Endothelial cell of umbilical vein (primary cell): ENCODE data around the gene EEF1AKMT1. TPM values are rescaled to one million over a fixed set of nuclear protein-coding genes. Genes with fewer than 3 reads are reported as not detected.

Source experiments
- BruUV-seq: library from RNA; stranded (reverse); fragments of 400-500 nt; replicated peaks from 2 replicates; lab custom pipeline; 2021; lab: Mats Ljungman, UMichigan
- CTCF ChIA-PET: fragments of 300-600, 350-600 bp; sonication (Branson Sonifier 250); formaldehyde crosslinking; loops from one replicate; lab custom pipeline; 2021; ENCODE audit warnings: antibody characterized with exemption, inconsistent platforms; lab: Charles Lee
- POLR2A ChIA-PET: fragments of 300-600, 350-600 bp; sonication (Branson Sonifier 250); formaldehyde crosslinking; loops from one replicate; lab custom pipeline; 2021; ENCODE audit warnings: antibody characterized with exemption, inconsistent platforms; lab: Charles Lee
- DNase-seq: peaks from one replicate; pipeline ENCODE4 v3.0.0-alpha.2; 2011; ENCODE audit warnings: low read depth, low spot score
- FAIRE-seq: peaks from 2 replicates; lab custom pipeline; 2011; peaks lifted over from hg19 to GRCh38; lab: Jason Lieb, UNC
- H2AFZ ChIP-seq: 2 replicates; pipeline ENCODE4 v1.6.0; 2012; ENCODE audit warnings: low read depth, low read length, control low read depth, inconsistent platforms
- H3K27ac ChIP-seq: 2 replicates; pipeline ENCODE4 v1.5.1; 2011; ENCODE audit warnings: low read depth, mild to moderate bottlenecking, control low read depth, low read length, moderate library complexity; ENCODE audit not compliant: insufficient read depth
- H3K27me3 ChIP-seq, 2 experiments: 2 replicates each; pipeline versions ENCODE4 v1.6.0 to v1.6.1; 2011; ENCODE audit warnings: low read length in 2 of 2, mixed read lengths in 1 of 2; ENCODE audit not compliant: control insufficient read depth in 2 of 2, insufficient read depth in 2 of 2
- H3K36me3 ChIP-seq, 2 experiments: 2 replicates in 1 of 2; 3 replicates in 1 of 2; pipeline ENCODE4 v1.5.1; 2011; ENCODE audit warnings: low read length in 2 of 2, mild to moderate bottlenecking in 1 of 2, moderate library complexity in 1 of 2; ENCODE audit not compliant: control insufficient read depth in 2 of 2, insufficient read depth in 2 of 2; ENCODE audit errors: extremely low read depth in 1 of 2
- H3K4me1 ChIP-seq: 3 replicates; pipeline ENCODE4 v1.5.1; 2011; ENCODE audit warnings: mild to moderate bottlenecking, low read length; ENCODE audit not compliant: control insufficient read depth, insufficient read depth; ENCODE audit errors: extremely low read depth
- H3K4me2 ChIP-seq: 2 replicates; pipeline ENCODE4 v1.6.1; 2011; ENCODE audit warnings: low read length, control low read depth, mixed read lengths; ENCODE audit not compliant: insufficient read depth
- H3K4me3 ChIP-seq, 3 experiments: fragments of 200-600 bp in 1 of 3; sonication (generic), shearing (Covaris generic) in 1 of 3; replicated peaks in 1 of 3; 2 replicates each; pipeline ENCODE4 v1.5.1; 2011 to 2016; ENCODE audit warnings: control low read depth in 3 of 3, low read length in 3 of 3, mild to moderate bottlenecking in 2 of 3, inconsistent platforms in 1 of 3, low read depth in 1 of 3, moderate library complexity in 1 of 3; ENCODE audit not compliant: insufficient read depth in 1 of 3
- H3K79me2 ChIP-seq: 2 replicates; pipeline ENCODE4 v1.6.0; 2012; ENCODE audit warnings: low read length, inconsistent platforms; ENCODE audit not compliant: control insufficient read depth, insufficient read depth
- H3K9ac ChIP-seq: replicated peaks from 2 replicates; pipeline ENCODE3; 2011; ENCODE audit warnings: low read length, control low read depth; ENCODE audit not compliant: insufficient read depth; ENCODE audit errors: extremely low read depth
- H3K9me1 ChIP-seq: replicated peaks from 3 replicates; pipeline ENCODE4 v1.6.0; 2011; ENCODE audit warnings: mild to moderate bottlenecking, low read length; ENCODE audit not compliant: control insufficient read depth, insufficient read depth; ENCODE audit errors: extremely low read depth
- H3K9me3 ChIP-seq: replicated peaks from 2 replicates; pipeline ENCODE4 v1.5.1; 2012; ENCODE audit warnings: low read length, inconsistent platforms; ENCODE audit not compliant: control insufficient read depth, insufficient read depth
- H4K20me1 ChIP-seq: replicated peaks from 2 replicates; pipeline ENCODE3; 2011; ENCODE audit warnings: mild to moderate bottlenecking, low read length; ENCODE audit not compliant: control insufficient read depth, insufficient read depth; ENCODE audit errors: extremely low read depth
- CTCF ChIP-seq, 2 donors: IDR thresholded peaks; 1 replicate in 1 of 2; 2 replicates in 1 of 2; pipeline ENCODE4 v1.5.1; 2011; ENCODE audit warnings: low read length in 2 of 2, mild to moderate bottlenecking in 2 of 2, moderate library complexity in 2 of 2, control low read depth in 1 of 2, inconsistent platforms in 1 of 2, low read depth in 1 of 2; ENCODE audit not compliant: insufficient read depth in 1 of 2; ENCODE audit errors: extremely low read depth in 1 of 2
- EZH2 ChIP-seq: IDR thresholded peaks from 2 replicates; pipeline ENCODE4 v1.6.1; 2012; ENCODE audit warnings: borderline replicate concordance, low read depth, mild to moderate bottlenecking, moderate library complexity, low read length, inconsistent platforms; ENCODE audit not compliant: severe bottlenecking
- FOS ChIP-seq: IDR thresholded peaks from 2 replicates; pipeline ENCODE4 v1.6.1; 2011; ENCODE audit warnings: mild to moderate bottlenecking, low read length, moderate library complexity, borderline replicate concordance; ENCODE audit not compliant: insufficient read depth
- GATA2 ChIP-seq: IDR thresholded peaks from 2 replicates; pipeline ENCODE4 v1.7.0; 2011; ENCODE audit warnings: low read depth, mild to moderate bottlenecking, moderate library complexity, mixed read lengths, low read length; ENCODE audit not compliant: insufficient read length, insufficient read depth
- JUN ChIP-seq: IDR thresholded peaks from 2 replicates; pipeline ENCODE4 v1.6.1; 2011; ENCODE audit warnings: borderline replicate concordance, low read depth; ENCODE audit not compliant: insufficient read length, insufficient read depth
- MAX ChIP-seq: IDR thresholded peaks from 2 replicates; pipeline ENCODE4 v1.6.1; 2011; ENCODE audit not compliant: insufficient read depth, insufficient read length
- MYC ChIP-seq: IDR thresholded peaks from one replicate; pipeline ENCODE4 v1.6.1; 2011; ENCODE audit warnings: mild to moderate bottlenecking, low read depth, low read length
- POLR2A ChIP-seq: IDR thresholded peaks from 2 replicates; pipeline ENCODE4 v1.6.1; 2012; ENCODE audit warnings: low read depth, mild to moderate bottlenecking, control low read depth, low read length
- POLR2AphosphoS5 ChIP-seq: IDR thresholded peaks from 2 replicates; pipeline ENCODE4 v1.6.1; 2012; ENCODE audit warnings: low read depth, mild to moderate bottlenecking, control low read depth, low read length, moderate library complexity; ENCODE audit not compliant: insufficient read depth
- dilution Hi-C: fragments of 300-500 bp; cut with MboI; formaldehyde crosslinking; loops from one replicate; pipeline ENCODE4 v1.15.0; 2019; ENCODE audit warnings: low sequenced_read_pairs; ENCODE audit not compliant: extremely low pct_ligation_motif_present
- intact Hi-C: fragments of 100-400 bp; cut with micrococcal nuclease; formaldehyde crosslinking; loops from one replicate; pipeline ENCODE4 v1.10.0; 2022
- polyA plus RNA-seq, 4 experiments: library from polyadenylated mRNA; depleted of rRNA in 3 of 4; stranded (reverse) in 3 of 4; unstranded in 1 of 4; fragments of >200 nt; gene quantifications; 2 replicates each; pipeline versions ENCODE4 v1.2.1 to v1.2.3, GENCODE V29; 2011 to 2012; ENCODE audit warnings: missing spikeins in 1 of 4
- total RNA-seq: library from RNA; stranded (reverse); gene quantifications from 2 replicates; pipeline ENCODE4 v1.2.3, GENCODE V29; 2021

The EEF1AKMT1 gene
- total and polyA plus RNA-seq, 2 donors (not counting 3 experiments of a cell fraction or from before 2014, with no cell fraction given), result 9.0 to 11.1 TPM

GRCh38 chr13:20691616-20692015 is 82.1 kb downstream of the EEF1AKMT1 start:
- no peaks in the 10 kb centered on the region for H3K9me1 ChIP-seq
- H3K9me3 ChIP-seq, result no peaks in the 10 kb centered on the region
- H4K20me1 ChIP-seq, result no peaks in the 10 kb centered on the region
- H3K4me3 ChIP-seq, result no peak overlapping the region
- no peak overlapping the region for H3K27ac ChIP-seq
- POLR2A ChIA-PET, result no interaction called here
- BruUV-seq, result no TSS peak
- no peaks in the 10 kb centered on the region for H3K36me3 ChIP-seq
- no peak overlapping the region for H2AFZ ChIP-seq
- TF ChIP-seq POLR2A, result no peak
- TF ChIP-seq EZH2, result no peak
- no peak for TF ChIP-seq GATA2
- no peak for TF ChIP-seq JUN
- no peak for TF ChIP-seq POLR2AphosphoS5
- H3K4me2 ChIP-seq, result no peak overlapping the region
- H3K79me2 ChIP-seq, result no peaks in the 10 kb centered on the region
- FAIRE-seq, result no peak
- no peak overlapping the region for H3K9ac ChIP-seq
- no peak for DNase-seq
- CTCF ChIA-PET, result no interaction called here
- H3K4me1 ChIP-seq, result no peaks in the 10 kb centered on the region
- H3K27me3 ChIP-seq, result no peaks in the 10 kb centered on the region
- intact Hi-C loops (no loop called here), dilution Hi-C loops (no loop called here)

- POLR2A ChIA-PET, result no interaction called here
- no peaks in the 10 kb centered on the region for H3K36me3 ChIP-seq
- H3K9ac ChIP-seq, result no peak overlapping the region
- H3K4me2 ChIP-seq, result no peak overlapping the region
- CTCF ChIA-PET, result no interaction called here
- dilution Hi-C loops, result no loop called here
- H2AFZ ChIP-seq, result no peak overlapping the region
- H3K9me3 ChIP-seq, result no peaks in the 10 kb centered on the region
- H4K20me1 ChIP-seq, result no peaks in the 10 kb centered on the region
- H3K9me1 ChIP-seq, result no peaks in the 10 kb centered on the region
- no peaks in the 10 kb centered on the region for H3K79me2 ChIP-seq
- no peaks in the 10 kb centered on the region for H3K4me1 ChIP-seq
- H3K27ac ChIP-seq, result no peak overlapping the region
- DNase-seq, result no peak
- no TSS peak for BruUV-seq
- H3K27me3 ChIP-seq, result no peaks in the 10 kb centered on the region
- no peak overlapping the region for H3K4me3 ChIP-seq
- no peak for TF ChIP-seq EZH2
- no peak for TF ChIP-seq GATA2
- TF ChIP-seq POLR2A, result no peak
- TF ChIP-seq MAX, result no peak
- no peak for TF ChIP-seq CTCF (IDR thresholded peaks at IDR 0.05; ENCODE audit: extremely low read depth in 1 of 2, insufficient read depth in 1 of 2, low read depth in 1 of 2, low read length in 2 of 2)
- no peak for TF ChIP-seq JUN
- TF ChIP-seq FOS, result no peak
- no peak for TF ChIP-seq POLR2AphosphoS5
- TF ChIP-seq MYC, result no peak
- no peak for FAIRE-seq
- intact Hi-C loops, result no loop called here
Observed at GRCh38 chr13:20689291-20689690, 84.5 kb downstream of the EEF1AKMT1 start.
